Ishikawa (cell line): Measurements from ENCODE around the gene LAYN.

Experiments
- CREB1 ChIP-seq: IDR thresholded peaks from 2 replicates; pipeline ENCODE4 v1.6.1; 2012; ENCODE audit warnings: low read depth
- NFIC ChIP-seq: IDR thresholded peaks from 2 replicates; pipeline ENCODE4 v1.6.1; 2012
- RAD21 ChIP-seq: IDR thresholded peaks from 2 replicates; pipeline ENCODE4 v1.6.1; 2012; ENCODE audit warnings: low read depth
- TAF1 ChIP-seq: IDR thresholded peaks from 2 replicates; pipeline ENCODE4 v1.6.1; 2012; ENCODE audit warnings: low read depth, mild to moderate bottlenecking
- TEAD4 ChIP-seq: IDR thresholded peaks from 2 replicates; pipeline ENCODE4 v1.6.1; 2012
- TF ChIP-seq, protein P1 (sequence below): IDR thresholded peaks from 2 replicates; pipeline ENCODE4 v1.6.1; 2012
- TF ChIP-seq, protein P2 (sequence below): IDR thresholded peaks from 2 replicates; pipeline ENCODE4 v1.6.1; 2012; ENCODE audit warnings: low read depth, mild to moderate bottlenecking

DNA sequence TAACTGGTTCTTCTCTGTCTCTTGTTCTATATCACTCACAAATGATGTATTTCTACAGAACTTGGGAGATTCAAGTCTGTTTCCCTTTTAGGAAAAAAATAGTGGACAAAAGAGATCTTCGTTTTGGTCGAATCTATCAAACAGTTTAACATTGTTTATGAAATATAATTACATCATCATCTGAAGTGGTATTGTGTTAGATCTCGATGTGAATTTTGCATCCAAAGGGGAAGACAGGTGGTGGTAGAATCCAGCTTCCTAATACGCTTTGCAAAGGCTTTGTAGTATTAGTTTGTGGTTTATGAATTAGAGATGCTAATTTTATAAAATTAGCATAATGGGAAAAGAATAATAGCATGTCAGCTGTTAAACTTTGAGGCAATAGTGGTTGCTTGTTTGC lies 65.2 kb downstream of the LAYN start:
- no peak for TF ChIP-seq CREB1
- TF ChIP-seq RAD21, result no peak
- no peak for TF ChIP-seq TAF1
- TF ChIP-seq NFIC, result no peak
- TF ChIP-seq, protein P1, sequence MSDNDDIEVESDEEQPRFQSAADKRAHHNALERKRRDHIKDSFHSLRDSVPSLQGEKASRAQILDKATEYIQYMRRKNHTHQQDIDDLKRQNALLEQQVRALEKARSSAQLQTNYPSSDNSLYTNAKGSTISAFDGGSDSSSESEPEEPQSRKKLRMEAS, result no peak
- no peak for TF ChIP-seq TEAD4
- TF ChIP-seq, protein P2, sequence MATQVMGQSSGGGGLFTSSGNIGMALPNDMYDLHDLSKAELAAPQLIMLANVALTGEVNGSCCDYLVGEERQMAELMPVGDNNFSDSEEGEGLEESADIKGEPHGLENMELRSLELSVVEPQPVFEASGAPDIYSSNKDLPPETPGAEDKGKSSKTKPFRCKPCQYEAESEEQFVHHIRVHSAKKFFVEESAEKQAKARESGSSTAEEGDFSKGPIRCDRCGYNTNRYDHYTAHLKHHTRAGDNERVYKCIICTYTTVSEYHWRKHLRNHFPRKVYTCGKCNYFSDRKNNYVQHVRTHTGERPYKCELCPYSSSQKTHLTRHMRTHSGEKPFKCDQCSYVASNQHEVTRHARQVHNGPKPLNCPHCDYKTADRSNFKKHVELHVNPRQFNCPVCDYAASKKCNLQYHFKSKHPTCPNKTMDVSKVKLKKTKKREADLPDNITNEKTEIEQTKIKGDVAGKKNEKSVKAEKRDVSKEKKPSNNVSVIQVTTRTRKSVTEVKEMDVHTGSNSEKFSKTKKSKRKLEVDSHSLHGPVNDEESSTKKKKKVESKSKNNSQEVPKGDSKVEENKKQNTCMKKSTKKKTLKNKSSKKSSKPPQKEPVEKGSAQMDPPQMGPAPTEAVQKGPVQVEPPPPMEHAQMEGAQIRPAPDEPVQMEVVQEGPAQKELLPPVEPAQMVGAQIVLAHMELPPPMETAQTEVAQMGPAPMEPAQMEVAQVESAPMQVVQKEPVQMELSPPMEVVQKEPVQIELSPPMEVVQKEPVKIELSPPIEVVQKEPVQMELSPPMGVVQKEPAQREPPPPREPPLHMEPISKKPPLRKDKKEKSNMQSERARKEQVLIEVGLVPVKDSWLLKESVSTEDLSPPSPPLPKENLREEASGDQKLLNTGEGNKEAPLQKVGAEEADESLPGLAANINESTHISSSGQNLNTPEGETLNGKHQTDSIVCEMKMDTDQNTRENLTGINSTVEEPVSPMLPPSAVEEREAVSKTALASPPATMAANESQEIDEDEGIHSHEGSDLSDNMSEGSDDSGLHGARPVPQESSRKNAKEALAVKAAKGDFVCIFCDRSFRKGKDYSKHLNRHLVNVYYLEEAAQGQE, result no peak
